Parathyroid adenoma (tissue), 2 donors: ENCODE results near the gene AMPD3.

ENCODE experiments used
- H2AFZ ChIP-seq: fragments of 300-600 bp; sonication (generic); one replicate; pipeline ENCODE4 v1.7.0; 2017; ENCODE audit warnings: antibody characterized with exemption, mild to moderate bottlenecking
- H3K27ac ChIP-seq: fragments of 300-600 bp; sonication (generic); one replicate; pipeline ENCODE4 v1.7.0; 2017
- H3K27me3 ChIP-seq: fragments of 300-600 bp; sonication (generic); one replicate; pipeline ENCODE4 v1.7.0; 2017; ENCODE audit warnings: low read length; ENCODE audit not compliant: control insufficient read depth, insufficient read depth
- H3K36me3 ChIP-seq: fragments of 300-600 bp; sonication (generic); one replicate; pipeline ENCODE4 v1.7.0; 2017; ENCODE audit warnings: low read length; ENCODE audit not compliant: control insufficient read depth, insufficient read depth
- H3K4me1 ChIP-seq: fragments of 300-600 bp; sonication (generic); one replicate; pipeline ENCODE4 v1.7.0; 2017; ENCODE audit warnings: control low read depth
- H3K4me2 ChIP-seq: fragments of 300-600 bp; sonication (generic); one replicate; pipeline ENCODE4 v1.7.0; 2017; ENCODE audit warnings: low read length
- H3K4me3 ChIP-seq: fragments of 300-600 bp; sonication (generic); one replicate; pipeline ENCODE4 v1.7.0; 2017; ENCODE audit warnings: low read depth, low read length
- H3K79me2 ChIP-seq: fragments of 300-600 bp; sonication (generic); one replicate; pipeline ENCODE4 v1.7.0; 2017; ENCODE audit warnings: control low read depth
- H3K9ac ChIP-seq: fragments of 300-600 bp; sonication (generic); one replicate; pipeline ENCODE4 v1.7.0; 2017; ENCODE audit warnings: mild to moderate bottlenecking
- H3K9me3 ChIP-seq: fragments of 300-600 bp; sonication (generic); one replicate; pipeline ENCODE4 v1.7.0; 2017; ENCODE audit warnings: low read length; ENCODE audit not compliant: control insufficient read depth
- TF ChIP-seq, protein P1 (sequence below): fragments of 300-600 bp; sonication (generic); IDR thresholded peaks from one replicate; pipeline ENCODE4 v1.7.0; 2017; ENCODE audit warnings: antibody characterized with exemption, mild to moderate bottlenecking
- donor health status: primary hyperparathyroidism.

The AMPD3 gene

DNA sequence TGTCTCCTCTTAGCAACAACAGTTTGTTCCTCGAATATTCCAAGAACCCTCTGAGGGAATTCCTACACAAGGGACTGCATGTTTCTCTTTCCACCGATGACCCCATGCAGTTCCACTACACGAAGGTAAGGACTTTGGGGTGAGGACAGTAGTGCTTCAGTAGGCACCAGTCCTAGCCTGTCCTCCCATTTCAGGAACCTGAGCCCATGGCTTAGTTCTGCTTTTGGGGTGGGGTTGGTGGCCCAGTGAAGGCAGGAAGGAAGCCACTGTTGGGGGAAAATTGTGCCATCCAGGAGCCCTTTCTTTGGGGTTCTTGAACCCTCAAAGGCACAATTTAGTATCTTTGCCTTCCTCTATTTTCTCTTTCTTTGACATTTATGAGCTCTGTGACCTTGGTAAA, 47.7 kb downstream of the AMPD3 start:
- no peak overlapping the region for H3K9ac ChIP-seq
- H3K4me1 ChIP-seq, result no peaks in the 10 kb centered on the region
- H3K79me2 ChIP-seq, result peaks cover 2% of the 10 kb centered on the region
- TF ChIP-seq, protein P1, sequence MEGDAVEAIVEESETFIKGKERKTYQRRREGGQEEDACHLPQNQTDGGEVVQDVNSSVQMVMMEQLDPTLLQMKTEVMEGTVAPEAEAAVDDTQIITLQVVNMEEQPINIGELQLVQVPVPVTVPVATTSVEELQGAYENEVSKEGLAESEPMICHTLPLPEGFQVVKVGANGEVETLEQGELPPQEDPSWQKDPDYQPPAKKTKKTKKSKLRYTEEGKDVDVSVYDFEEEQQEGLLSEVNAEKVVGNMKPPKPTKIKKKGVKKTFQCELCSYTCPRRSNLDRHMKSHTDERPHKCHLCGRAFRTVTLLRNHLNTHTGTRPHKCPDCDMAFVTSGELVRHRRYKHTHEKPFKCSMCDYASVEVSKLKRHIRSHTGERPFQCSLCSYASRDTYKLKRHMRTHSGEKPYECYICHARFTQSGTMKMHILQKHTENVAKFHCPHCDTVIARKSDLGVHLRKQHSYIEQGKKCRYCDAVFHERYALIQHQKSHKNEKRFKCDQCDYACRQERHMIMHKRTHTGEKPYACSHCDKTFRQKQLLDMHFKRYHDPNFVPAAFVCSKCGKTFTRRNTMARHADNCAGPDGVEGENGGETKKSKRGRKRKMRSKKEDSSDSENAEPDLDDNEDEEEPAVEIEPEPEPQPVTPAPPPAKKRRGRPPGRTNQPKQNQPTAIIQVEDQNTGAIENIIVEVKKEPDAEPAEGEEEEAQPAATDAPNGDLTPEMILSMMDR, result no peak
- no peak overlapping the region for H2AFZ ChIP-seq
- H3K9me3 ChIP-seq, result no peaks in the 10 kb centered on the region
- no peak overlapping the region for H3K4me2 ChIP-seq
- H3K4me3 ChIP-seq, result no peak overlapping the region
- no peaks in the 10 kb centered on the region for H3K36me3 ChIP-seq
- H3K27me3 ChIP-seq, result no peaks in the 10 kb centered on the region
- no peak overlapping the region for H3K27ac ChIP-seq

DNA sequence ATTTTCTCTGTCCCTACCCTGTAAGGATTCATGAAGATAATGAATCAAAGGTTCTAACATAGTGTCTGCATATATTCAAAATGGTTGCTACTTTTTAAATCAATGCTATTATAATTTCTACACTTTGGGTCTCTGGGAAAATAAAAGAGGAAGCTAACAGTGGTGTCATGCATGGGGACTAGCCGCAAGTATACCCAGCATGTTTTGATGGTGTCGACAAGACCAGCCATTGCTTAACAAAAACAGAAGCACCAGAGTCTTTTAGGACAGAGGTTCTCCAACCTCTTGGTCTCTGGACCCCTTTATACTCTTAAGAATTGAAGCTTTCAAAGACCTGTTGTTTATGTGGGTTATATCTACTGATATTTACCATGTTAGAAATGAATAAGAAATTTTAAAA, 48.2 kb downstream of the AMPD3 start:
- TF ChIP-seq, protein P1, result no peak
- Histone ChIP-seq H3K36me3 (no peaks in the 10 kb centered on the region), H3K9me3 (no peaks in the 10 kb centered on the region), H3K27me3 (no peaks in the 10 kb centered on the region), H3K4me3 (no peak overlapping the region), H3K79me2 (no peaks in the 10 kb centered on the region), H3K27ac (no peak overlapping the region), H3K4me2 (no peak overlapping the region), H2AFZ (no peak overlapping the region), H3K9ac (no peak overlapping the region), H3K4me1 (no peaks in the 10 kb centered on the region)

DNA sequence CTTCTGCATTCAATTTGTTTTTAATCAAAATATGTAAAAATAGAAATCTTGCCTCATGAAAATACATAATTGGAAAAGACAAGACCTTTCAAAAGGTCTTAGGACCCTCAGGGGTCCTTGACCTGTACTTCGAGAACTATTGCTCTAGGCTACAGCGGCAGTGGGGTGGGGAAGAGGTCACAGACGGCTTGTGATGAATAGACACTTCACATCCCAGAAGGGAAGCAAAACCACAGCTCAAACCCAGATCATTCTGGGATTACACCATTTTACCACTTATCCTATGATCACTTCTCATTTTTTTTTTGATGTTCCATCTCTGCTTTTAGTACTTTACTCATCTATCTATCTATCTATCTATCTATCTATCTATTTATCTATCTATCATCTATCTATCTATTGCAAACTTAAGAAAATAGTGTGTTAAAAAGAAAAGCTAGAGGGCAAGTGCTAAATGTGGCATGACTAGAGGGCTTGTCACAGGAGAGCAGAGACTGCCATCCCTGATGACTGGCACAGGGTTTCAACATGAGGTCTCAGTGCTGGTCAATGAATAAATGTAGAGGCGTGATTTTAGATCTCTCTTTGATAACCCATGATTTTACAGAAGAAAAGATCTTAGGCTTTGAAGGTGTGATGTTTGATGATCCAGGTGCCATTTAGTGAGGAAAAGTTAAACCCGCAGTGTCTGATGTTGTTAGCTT, 48.9 kb downstream of the AMPD3 start:
- H3K9ac ChIP-seq, result no peak overlapping the region
- no peak overlapping the region for H3K4me3 ChIP-seq
- H3K27me3 ChIP-seq, result no peaks in the 10 kb centered on the region
- no peaks in the 10 kb centered on the region for H3K9me3 ChIP-seq
- TF ChIP-seq, protein P1, result no peak
- no peak overlapping the region for H2AFZ ChIP-seq
- no peak overlapping the region for H3K27ac ChIP-seq
- no peaks in the 10 kb centered on the region for H3K4me1 ChIP-seq
- H3K79me2 ChIP-seq, result no peaks in the 10 kb centered on the region
- H3K4me2 ChIP-seq, result no peak overlapping the region
- H3K36me3 ChIP-seq, result no peaks in the 10 kb centered on the region

DNA sequence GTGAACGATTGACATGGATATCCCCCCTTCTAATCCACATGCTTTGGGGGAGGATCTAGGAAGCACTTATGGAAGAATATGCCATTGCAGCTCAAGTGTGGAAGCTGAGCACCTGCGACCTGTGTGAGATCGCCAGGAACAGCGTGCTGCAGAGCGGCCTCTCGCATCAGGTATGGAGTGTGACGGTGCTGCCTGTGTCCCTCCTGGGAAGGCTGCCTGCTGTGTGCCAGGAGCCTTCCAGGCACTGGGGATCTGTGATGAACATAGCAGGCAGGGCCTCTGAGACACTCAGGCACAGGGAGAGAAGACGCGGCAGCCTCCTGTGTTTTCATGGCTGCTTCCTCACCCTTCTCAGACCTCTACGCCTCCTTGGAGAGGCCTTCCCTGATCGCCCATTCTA, 49.4 kb downstream of the AMPD3 start:
- no peak overlapping the region for H3K4me3 ChIP-seq
- H3K79me2 ChIP-seq, result no peaks in the 10 kb centered on the region
- no peak overlapping the region for H2AFZ ChIP-seq
- no peaks in the 10 kb centered on the region for H3K36me3 ChIP-seq
- TF ChIP-seq, protein P1, result no peak
- H3K4me1 ChIP-seq, result no peaks in the 10 kb centered on the region
- H3K9ac ChIP-seq, result no peak overlapping the region
- no peaks in the 10 kb centered on the region for H3K27me3 ChIP-seq
- H3K27ac ChIP-seq, result no peak overlapping the region
- H3K9me3 ChIP-seq, result no peaks in the 10 kb centered on the region
- H3K4me2 ChIP-seq, result no peak overlapping the region
